Thymus (tissue), 11 donors: ENCODE measurements around the gene CIITA. TPM values are rescaled to one million over a fixed set of nuclear protein-coding genes. Genes with fewer than 3 reads are reported as not detected.

Source experiments
- DNase-seq, 9 donors: peaks; one replicate each; pipeline ENCODE4 v3.0.0-alpha.2; 2013; ENCODE audit warnings: low spot score in 9 of 9, low read depth in 6 of 9, missing footprints in 1 of 9
- H3K27ac ChIP-seq, 2 donors: one replicate each; pipeline ENCODE4 v1.5.1; 2013; ENCODE audit warnings: control low read depth in 1 of 2, low read depth in 1 of 2, low read length in 1 of 2, mild to moderate bottlenecking in 1 of 2, moderate library complexity in 1 of 2
- H3K27me3 ChIP-seq, 2 donors: one replicate each; pipeline ENCODE4 v1.5.1; 2013; ENCODE audit warnings: low read length in 1 of 2; ENCODE audit not compliant: control insufficient read depth in 2 of 2, insufficient read depth in 1 of 2
- H3K36me3 ChIP-seq, 2 donors: one replicate each; pipeline ENCODE4 v1.5.1; 2013; ENCODE audit warnings: low read length in 1 of 2, mild to moderate bottlenecking in 1 of 2, moderate library complexity in 1 of 2; ENCODE audit not compliant: control insufficient read depth in 2 of 2, insufficient read depth in 2 of 2
- H3K4me1 ChIP-seq, 2 donors: one replicate each; pipeline ENCODE4 v1.5.1; 2013; ENCODE audit warnings: low read length in 2 of 2; ENCODE audit not compliant: control insufficient read depth in 2 of 2, insufficient read depth in 2 of 2
- H3K4me3 ChIP-seq, 2 donors: one replicate each; pipeline ENCODE4 v1.5.1; 2013; ENCODE audit warnings: low read length in 2 of 2, control low read depth in 1 of 2, mild to moderate bottlenecking in 1 of 2
- H3K9me3 ChIP-seq, 2 donors: one replicate each; pipeline ENCODE4 v1.5.1; 2013; ENCODE audit warnings: low read length in 1 of 2, mild to moderate bottlenecking in 1 of 2; ENCODE audit not compliant: control insufficient read depth in 2 of 2, insufficient read depth in 1 of 2
- WGBS: extraction: QIAGEN DNeasy Blood & Tissue Kit; methylation state at CpG from one replicate; pipeline ENCODE4 v1.1.7; 2013; 5-methylcytosine and 5-hydroxymethylcytosine counted together
- polyA plus RNA-seq: library from polyadenylated mRNA; stranded (reverse); fragments of 200-250 nt; gene quantifications from one replicate; pipeline ENCODE4 v1.2.3, GENCODE V29; 2013
- total RNA-seq: library from RNA; stranded (reverse); fragments of 120-200 nt; gene quantifications from one replicate; pipeline ENCODE4 v1.2.4, GENCODE V29; 2013
- donor health status: healthy.

Gene CIITA
- total and polyA plus RNA-seq, 2 donors = 16.7 to 32.8 TPM

DNA sequence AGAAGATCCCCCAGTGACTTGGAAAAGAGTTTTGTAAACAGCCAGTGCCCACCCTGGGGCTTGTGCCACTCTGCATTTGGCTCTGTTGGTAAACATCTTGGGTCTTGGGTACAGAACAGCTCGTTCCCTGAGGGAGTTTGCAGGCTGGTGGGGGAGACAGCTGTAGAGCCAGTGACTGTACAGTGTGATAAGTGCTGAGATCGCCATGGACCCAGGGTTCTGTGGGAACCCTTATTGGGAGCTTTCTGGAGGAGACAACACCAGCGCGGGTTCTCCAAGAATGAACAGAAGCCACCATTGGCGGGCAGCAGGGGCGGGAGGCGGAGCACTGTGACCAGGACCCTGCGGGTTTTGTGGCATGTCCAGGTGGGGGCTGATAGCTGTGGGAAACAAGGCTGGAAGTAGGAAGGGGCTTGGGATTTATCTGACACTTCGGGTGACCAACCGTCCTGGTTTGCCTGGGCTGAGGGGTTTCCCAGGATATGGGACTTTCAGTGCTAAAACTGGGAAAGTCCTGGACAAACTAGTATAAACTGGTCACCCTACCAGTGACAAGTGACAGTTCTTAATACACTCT is 70.3 kb downstream of the CIITA start:
- DNase-seq = no peak
- Histone ChIP-seq H3K9me3 (no peaks in the 10 kb centered on the region), H3K36me3 (no peaks in the 10 kb centered on the region), H3K4me1 (peaks cover 33 to 45% of the 10 kb centered on the region in 2 donors), H3K4me3 (no peak overlapping the region), H3K27ac (no peak overlapping the region), H3K27me3 (no peaks in the 10 kb centered on the region)
- WGBS = 96% methylated on average over 10 of the region's 10 CpGs

GRCh38 chr16:10949424-10949970 is 72.5 kb downstream of the CIITA start:
- WGBS = 59% methylated on average over 7 of the region's 7 CpGs
- peak overlapping the region in 1 of 2 donors; percentile 50 for H3K27ac ChIP-seq
- peaks cover 22 to 39% of the 10 kb centered on the region in 2 donors for H3K4me1 ChIP-seq

GRCh38 chr16:10950393-10950792 is 73.4 kb downstream of the CIITA start:
- H3K36me3 ChIP-seq = no peaks in the 10 kb centered on the region
- H3K27me3 ChIP-seq = no peaks in the 10 kb centered on the region
- no peaks in the 10 kb centered on the region for H3K9me3 ChIP-seq
- DNase-seq = no peak
- peaks cover 17 to 35% of the 10 kb centered on the region in 2 donors for H3K4me1 ChIP-seq
- no peak overlapping the region for H3K4me3 ChIP-seq
- 94% methylated on average over 5 of the region's 5 CpGs for WGBS
- H3K27ac ChIP-seq = no peak overlapping the region

More at GRCh38 chr16:10949424-10949970, 72.5 kb downstream of the CIITA start:
- H3K36me3 ChIP-seq = no peaks in the 10 kb centered on the region
- no peak overlapping the region for H3K4me3 ChIP-seq
- DNase-seq = peak in 5 of 9 donors; percentile 53 to 87 (median 65)
- H3K27me3 ChIP-seq = no peaks in the 10 kb centered on the region
- no peaks in the 10 kb centered on the region for H3K9me3 ChIP-seq

DNA sequence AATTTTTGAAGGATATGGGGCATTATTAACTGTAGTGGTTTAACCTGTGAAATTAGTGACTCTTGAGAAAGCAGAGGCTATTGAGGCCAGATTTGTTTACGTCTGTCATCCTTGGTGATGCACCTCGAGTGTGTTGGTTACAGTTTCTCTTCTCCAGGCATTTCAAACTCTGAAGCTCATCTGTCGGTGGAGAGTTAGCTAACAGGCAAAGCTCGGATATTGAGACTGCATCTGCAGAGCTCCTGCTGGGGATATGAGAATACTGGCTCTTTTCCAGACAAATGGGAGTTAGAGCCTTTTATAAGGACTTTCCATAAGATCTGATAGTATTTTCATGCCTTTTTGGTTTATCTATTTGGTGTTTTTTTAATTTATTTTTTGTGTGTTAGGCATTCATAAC is 74.0 kb downstream of the CIITA start:
- H3K9me3 ChIP-seq = no peaks in the 10 kb centered on the region
- no peak for DNase-seq
- no peaks in the 10 kb centered on the region for H3K27me3 ChIP-seq
- 93% methylated on average over 4 of the region's 4 CpGs for WGBS
- no peaks in the 10 kb centered on the region for H3K36me3 ChIP-seq
- H3K4me1 ChIP-seq = peaks cover 10 to 29% of the 10 kb centered on the region in 2 donors
- H3K27ac ChIP-seq = no peak overlapping the region
- no peak overlapping the region for H3K4me3 ChIP-seq

DNA sequence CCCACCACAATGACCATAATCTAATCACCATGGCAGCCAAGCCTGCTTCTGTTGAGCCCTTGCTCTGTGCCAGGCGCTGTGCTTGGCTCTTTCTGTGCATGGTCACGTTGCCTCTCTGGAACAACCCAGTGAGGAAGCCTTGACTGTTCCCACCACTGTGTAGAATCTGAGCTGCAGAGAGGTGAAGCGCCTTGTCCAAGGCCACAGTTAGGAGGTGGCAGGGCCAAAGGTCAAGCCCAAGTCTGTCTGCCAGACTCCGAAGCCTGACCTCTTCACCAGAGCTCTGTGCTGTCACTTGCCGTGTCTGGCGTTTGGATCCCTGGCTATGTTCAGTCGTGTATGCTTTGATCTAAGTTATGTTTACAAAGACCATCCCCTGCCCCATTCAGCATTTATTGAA is 77.9 kb downstream of the CIITA start:
- Histone ChIP-seq H3K27ac (no peak overlapping the region), H3K4me3 (no peak overlapping the region), H3K4me1 (peaks cover 0 to 16% of the 10 kb centered on the region in 2 donors), H3K27me3 (no peaks in the 10 kb centered on the region), H3K9me3 (no peaks in the 10 kb centered on the region), H3K36me3 (peaks cover 7 to 9% of the 10 kb centered on the region in 2 donors)
- WGBS = 96% methylated on average over 7 of the region's 7 CpGs
- DNase-seq = no peak

DNA sequence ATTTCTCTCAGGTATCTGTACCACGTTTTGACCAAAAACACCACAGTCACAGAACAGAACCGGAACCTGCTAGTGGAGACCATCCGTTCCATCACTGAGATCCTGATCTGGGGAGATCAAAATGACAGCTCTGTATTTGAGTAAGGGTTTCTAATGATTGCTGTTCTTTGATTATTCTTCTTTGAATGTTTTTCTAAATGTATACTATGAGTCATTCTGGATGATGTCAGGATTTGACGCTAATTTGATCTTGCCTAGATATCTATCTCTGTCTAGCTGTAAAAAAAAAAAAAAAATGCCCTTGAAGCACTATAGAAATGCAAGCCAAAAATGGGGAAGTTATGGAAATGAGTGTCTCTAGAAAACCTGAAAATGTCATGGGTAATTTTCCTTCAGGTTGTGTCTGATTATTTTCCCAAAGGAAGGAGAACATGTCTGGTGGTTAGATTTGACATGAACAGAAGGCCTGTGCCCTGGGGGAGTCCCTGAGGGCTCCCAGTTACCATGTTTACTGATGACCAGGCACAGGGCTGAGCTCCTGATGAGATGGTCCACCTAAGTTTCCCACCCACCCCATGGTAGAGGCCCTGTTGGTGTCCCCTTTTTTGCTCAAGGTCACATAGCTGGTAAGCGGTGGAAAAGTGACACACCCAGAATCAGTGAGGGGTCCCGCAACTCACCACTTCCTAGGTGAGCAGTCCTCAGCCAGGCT is 80.9 kb downstream of the CIITA start:
- 82% methylated on average over 6 of the region's 6 CpGs for WGBS
- peaks cover 0 to 15% of the 10 kb centered on the region in 2 donors for H3K4me1 ChIP-seq
- H3K4me3 ChIP-seq = no peak overlapping the region
- H3K9me3 ChIP-seq = no peaks in the 10 kb centered on the region
- H3K36me3 ChIP-seq = peaks cover 20 to 25% of the 10 kb centered on the region in 2 donors
- no peak overlapping the region for H3K27ac ChIP-seq
- DNase-seq = no peak
- no peaks in the 10 kb centered on the region for H3K27me3 ChIP-seq

DNA sequence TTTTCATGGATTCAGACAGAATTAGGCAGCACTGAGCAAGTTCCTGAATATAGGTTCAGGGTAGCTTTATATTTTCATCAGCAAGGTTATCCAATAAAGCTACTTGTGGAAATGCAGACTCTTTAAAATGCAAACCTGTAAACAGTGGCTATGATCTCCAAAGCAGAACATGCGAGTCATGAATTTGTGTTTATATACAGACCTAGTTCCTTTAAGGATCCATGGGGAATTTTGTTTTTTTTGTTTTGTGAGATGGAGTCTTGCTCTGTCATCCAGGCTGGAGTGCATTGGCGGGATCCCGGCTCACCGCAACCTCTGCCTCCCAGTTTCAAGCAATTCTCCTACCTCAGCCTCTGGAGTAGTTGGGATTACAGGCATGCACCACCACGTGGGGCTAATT is 82.2 kb downstream of the CIITA start:
- DNase-seq = no peak
- 98% methylated on average over 5 of the region's 5 CpGs for WGBS
- Histone ChIP-seq H3K27ac (no peak overlapping the region), H3K4me3 (no peak overlapping the region), H3K36me3 (peaks cover 31 to 37% of the 10 kb centered on the region in 2 donors), H3K4me1 (peaks cover 1 to 15% of the 10 kb centered on the region in 2 donors), H3K9me3 (no peaks in the 10 kb centered on the region), H3K27me3 (no peaks in the 10 kb centered on the region)

DNA sequence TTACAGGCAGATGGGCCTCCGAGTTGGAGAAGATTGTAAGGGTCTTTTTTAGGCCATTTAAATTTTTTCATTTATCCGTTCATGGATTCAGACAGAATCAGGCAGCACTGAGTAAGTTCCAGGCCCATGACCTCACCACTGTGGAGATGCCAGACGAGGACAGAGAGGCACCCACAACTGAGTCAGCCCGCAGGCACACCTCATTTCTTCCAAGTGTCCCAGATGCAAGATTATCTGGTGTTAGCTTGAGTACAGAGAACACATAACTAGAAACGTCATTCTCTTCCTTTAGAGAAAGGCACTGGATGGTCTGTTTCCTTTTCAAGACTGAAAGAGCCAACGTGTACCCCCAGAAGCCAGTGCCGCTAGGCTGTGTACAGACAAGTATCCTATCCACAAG is 84.2 kb downstream of the CIITA start:
- Histone ChIP-seq H3K27me3 (no peaks in the 10 kb centered on the region), H3K9me3 (no peaks in the 10 kb centered on the region), H3K4me1 (peaks cover 3 to 28% of the 10 kb centered on the region in 2 donors), H3K4me3 (no peak overlapping the region), H3K36me3 (peaks cover 41 to 49% of the 10 kb centered on the region in 2 donors), H3K27ac (no peak overlapping the region)
- WGBS = 97% methylated on average over 7 of the region's 7 CpGs
- DNase-seq = no peak
